Sigmoid colon (tissue), 4 donors: ENCODE measurements around the gene ZNF791.

Source experiments
- EP300 ChIP-seq, 4 donors: sonication (generic); formaldehyde crosslinking; IDR thresholded peaks; one replicate each; pipeline ENCODE4 v1.6.1; 2017; ENCODE audit warnings: antibody characterized with exemption in 4 of 4
- POLR2A ChIP-seq, 2 donors: fragments of 450-650 bp; IDR thresholded peaks; one replicate each; pipeline ENCODE4 v1.6.1; 2016; ENCODE audit warnings: antibody characterized with exemption in 2 of 2, mild to moderate bottlenecking in 2 of 2, moderate library complexity in 2 of 2
- POLR2AphosphoS5 ChIP-seq, 4 donors: sonication (generic); formaldehyde crosslinking; IDR thresholded peaks; one replicate each; pipeline ENCODE4 v1.6.1; 2017; ENCODE audit warnings: antibody characterized with exemption in 4 of 4
- TF ChIP-seq, protein P1 (sequence below), 4 experiments: fragments of 450-650 bp in 3 of 4; fragments of 200-600 bp in 1 of 4; IDR thresholded peaks; one replicate each; pipeline ENCODE4 v1.5.1; 2016 to 2019; ENCODE audit warnings: antibody characterized with exemption in 4 of 4, mild to moderate bottlenecking in 3 of 4, moderate library complexity in 2 of 4

DNA sequence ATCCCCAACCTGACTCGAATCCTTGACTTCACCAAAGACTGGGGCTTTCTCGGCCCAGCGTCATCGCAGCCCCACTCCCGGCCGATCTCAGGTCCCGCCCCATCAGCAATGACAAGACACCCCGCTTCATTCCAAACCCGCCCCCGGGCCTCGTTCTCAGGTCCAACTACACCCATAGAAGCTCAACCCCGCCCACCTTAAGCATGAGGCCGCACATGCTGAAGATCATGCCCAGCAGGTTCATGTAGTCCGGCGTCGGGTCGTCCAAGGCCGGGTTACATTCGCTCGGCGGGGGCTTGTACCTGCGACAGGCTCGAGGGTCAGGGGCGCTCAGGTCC lies 58.2 kb downstream of the ZNF791 start:
- TF ChIP-seq POLR2AphosphoS5 (IDR thresholded peaks at IDR 0.05) (no peak), EP300 (IDR thresholded peaks at IDR 0.05) (no peak), POLR2A (IDR thresholded peaks at IDR 0.05) (no peak)
- TF ChIP-seq, protein P1, sequence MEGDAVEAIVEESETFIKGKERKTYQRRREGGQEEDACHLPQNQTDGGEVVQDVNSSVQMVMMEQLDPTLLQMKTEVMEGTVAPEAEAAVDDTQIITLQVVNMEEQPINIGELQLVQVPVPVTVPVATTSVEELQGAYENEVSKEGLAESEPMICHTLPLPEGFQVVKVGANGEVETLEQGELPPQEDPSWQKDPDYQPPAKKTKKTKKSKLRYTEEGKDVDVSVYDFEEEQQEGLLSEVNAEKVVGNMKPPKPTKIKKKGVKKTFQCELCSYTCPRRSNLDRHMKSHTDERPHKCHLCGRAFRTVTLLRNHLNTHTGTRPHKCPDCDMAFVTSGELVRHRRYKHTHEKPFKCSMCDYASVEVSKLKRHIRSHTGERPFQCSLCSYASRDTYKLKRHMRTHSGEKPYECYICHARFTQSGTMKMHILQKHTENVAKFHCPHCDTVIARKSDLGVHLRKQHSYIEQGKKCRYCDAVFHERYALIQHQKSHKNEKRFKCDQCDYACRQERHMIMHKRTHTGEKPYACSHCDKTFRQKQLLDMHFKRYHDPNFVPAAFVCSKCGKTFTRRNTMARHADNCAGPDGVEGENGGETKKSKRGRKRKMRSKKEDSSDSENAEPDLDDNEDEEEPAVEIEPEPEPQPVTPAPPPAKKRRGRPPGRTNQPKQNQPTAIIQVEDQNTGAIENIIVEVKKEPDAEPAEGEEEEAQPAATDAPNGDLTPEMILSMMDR (IDR thresholded peaks at IDR 0.05), result no peak
